Lower leg skin (tissue), 3 donors: ENCODE data around the gene SMG6.

Source experiments
- POLR2A ChIP-seq, 2 donors: fragments of 450-650 bp; IDR thresholded peaks; one replicate each; pipeline ENCODE4 v1.6.1; 2016 to 2017; ENCODE audit warnings: antibody characterized with exemption in 2 of 2, mild to moderate bottlenecking in 1 of 2, moderate library complexity in 1 of 2
- TF ChIP-seq, protein P1 (sequence below), 3 donors: fragments of 450-650 bp; IDR thresholded peaks; one replicate each; pipeline ENCODE4 v1.5.1; 2016; ENCODE audit warnings: antibody characterized with exemption in 3 of 3, mild to moderate bottlenecking in 3 of 3, moderate library complexity in 2 of 3

GRCh38 chr17:2171702-2172076, 131.9 kb downstream of the SMG6 start:
- TF ChIP-seq, protein P1, sequence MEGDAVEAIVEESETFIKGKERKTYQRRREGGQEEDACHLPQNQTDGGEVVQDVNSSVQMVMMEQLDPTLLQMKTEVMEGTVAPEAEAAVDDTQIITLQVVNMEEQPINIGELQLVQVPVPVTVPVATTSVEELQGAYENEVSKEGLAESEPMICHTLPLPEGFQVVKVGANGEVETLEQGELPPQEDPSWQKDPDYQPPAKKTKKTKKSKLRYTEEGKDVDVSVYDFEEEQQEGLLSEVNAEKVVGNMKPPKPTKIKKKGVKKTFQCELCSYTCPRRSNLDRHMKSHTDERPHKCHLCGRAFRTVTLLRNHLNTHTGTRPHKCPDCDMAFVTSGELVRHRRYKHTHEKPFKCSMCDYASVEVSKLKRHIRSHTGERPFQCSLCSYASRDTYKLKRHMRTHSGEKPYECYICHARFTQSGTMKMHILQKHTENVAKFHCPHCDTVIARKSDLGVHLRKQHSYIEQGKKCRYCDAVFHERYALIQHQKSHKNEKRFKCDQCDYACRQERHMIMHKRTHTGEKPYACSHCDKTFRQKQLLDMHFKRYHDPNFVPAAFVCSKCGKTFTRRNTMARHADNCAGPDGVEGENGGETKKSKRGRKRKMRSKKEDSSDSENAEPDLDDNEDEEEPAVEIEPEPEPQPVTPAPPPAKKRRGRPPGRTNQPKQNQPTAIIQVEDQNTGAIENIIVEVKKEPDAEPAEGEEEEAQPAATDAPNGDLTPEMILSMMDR (IDR thresholded peaks at IDR 0.05), result no peak
- TF ChIP-seq POLR2A (IDR thresholded peaks at IDR 0.05), result no peak
